ENCODE data around the gene KIF21B. TPM values are rescaled to one million over a fixed set of nuclear protein-coding genes. Genes with fewer than 3 reads are reported as not detected.

KIF21B gene
- total RNA-seq, 1 donor from 2014 or later, result 18.4 TPM

- H3K27me3 ChIP-seq (ENCODE audit: control insufficient read depth, insufficient read depth, low read length), result peaks cover 22% of the 10 kb centered on the region
- TF ChIP-seq CTCF (IDR thresholded peaks at IDR 0.05; ENCODE audit: insufficient read depth, low read length, poor library complexity, severe bottlenecking), result no peak
These were observed 43.5 kb upstream of the KIF21B start for GRCh38 chr1:201066986-201067385.

GRCh38 chr1:201065686-201066085 lies 42.2 kb upstream of the KIF21B start:
- no peaks in the 10 kb centered on the region for H3K36me3 ChIP-seq (ENCODE audit: control insufficient read depth, insufficient read depth, low read length)
- TF ChIP-seq CTCF (IDR thresholded peaks at IDR 0.05; ENCODE audit: insufficient read depth, low read length, poor library complexity, severe bottlenecking), result no peak
- H3K27me3 ChIP-seq (ENCODE audit: control insufficient read depth, insufficient read depth, low read length), result peaks cover 26% of the 10 kb centered on the region
- no peak overlapping the region for H3K4me3 ChIP-seq (ENCODE audit: low read depth, low read length)
- no peak for DNase-seq (ENCODE audit: low read depth)

More at GRCh38 chr1:201066986-201067385, 43.5 kb upstream of the KIF21B start:
- no peak overlapping the region for H3K4me3 ChIP-seq (ENCODE audit: low read depth, low read length)
- DNase-seq (ENCODE audit: low read depth), result no peak
- no peaks in the 10 kb centered on the region for H3K36me3 ChIP-seq (ENCODE audit: control insufficient read depth, insufficient read depth, low read length)

GRCh38 chr1:201064806-201065205 lies 41.3 kb upstream of the KIF21B start:
- no peaks in the 10 kb centered on the region for H3K36me3 ChIP-seq (ENCODE audit: control insufficient read depth, insufficient read depth, low read length)
- no peak for TF ChIP-seq CTCF (IDR thresholded peaks at IDR 0.05; ENCODE audit: insufficient read depth, low read length, poor library complexity, severe bottlenecking)
- H3K4me3 ChIP-seq (ENCODE audit: low read depth, low read length), result no peak overlapping the region
- no peak for DNase-seq (ENCODE audit: low read depth)
- peaks cover 23% of the 10 kb centered on the region for H3K27me3 ChIP-seq (ENCODE audit: control insufficient read depth, insufficient read depth, low read length)

- Histone ChIP-seq H3K36me3 (ENCODE audit: control insufficient read depth, insufficient read depth, low read length) (no peaks in the 10 kb centered on the region), H3K4me3 (ENCODE audit: low read depth, low read length) (no peak overlapping the region), H3K27me3 (ENCODE audit: control insufficient read depth, insufficient read depth, low read length) (peaks cover 17% of the 10 kb centered on the region)
- TF ChIP-seq CTCF (IDR thresholded peaks at IDR 0.05; ENCODE audit: insufficient read depth, low read length, poor library complexity, severe bottlenecking), result no peak
- no peak for DNase-seq (ENCODE audit: low read depth)
These were observed 39.6 kb upstream of the KIF21B start for GRCh38 chr1:201063145-201063544.

GRCh38 chr1:201062511-201063091 lies 39.1 kb upstream of the KIF21B start:
- DNase-seq (ENCODE audit: low read depth), result no peak
- Histone ChIP-seq H3K27me3 (ENCODE audit: control insufficient read depth, insufficient read depth, low read length) (peaks cover 17% of the 10 kb centered on the region), H3K36me3 (ENCODE audit: control insufficient read depth, insufficient read depth, low read length) (no peaks in the 10 kb centered on the region), H3K4me3 (ENCODE audit: low read depth, low read length) (no peak overlapping the region)
- no peak for TF ChIP-seq CTCF (IDR thresholded peaks at IDR 0.05; ENCODE audit: insufficient read depth, low read length, poor library complexity, severe bottlenecking)

GRCh38 chr1:201061886-201062285 lies 38.4 kb upstream of the KIF21B start:
- no peak overlapping the region for H3K4me3 ChIP-seq (ENCODE audit: low read depth, low read length)
- H3K36me3 ChIP-seq (ENCODE audit: control insufficient read depth, insufficient read depth, low read length), result no peaks in the 10 kb centered on the region
- DNase-seq (ENCODE audit: low read depth), result no peak
- TF ChIP-seq CTCF (IDR thresholded peaks at IDR 0.05; ENCODE audit: insufficient read depth, low read length, poor library complexity, severe bottlenecking), result no peak
- H3K27me3 ChIP-seq (ENCODE audit: control insufficient read depth, insufficient read depth, low read length), result peaks cover 17% of the 10 kb centered on the region

All from kidney epithelial cell (primary cell).